Stimulated activated naive CD4-positive, alpha-beta T cell treated with Interleukin-2 at 50 U/mL for 16 hours (primary cell): Measurements from ENCODE around the gene ELMO1.

Experiments used
- DNase-seq: peaks from one replicate; lab custom pipeline; 2025; lab: John Stamatoyannopoulos, UW

The ELMO1 gene

GRCh38 chr7:36906956-36907635 is 541.6 kb downstream of the ELMO1 start:
- no peak for DNase-seq

GRCh38 chr7:36906448-36906847 is 542.2 kb downstream of the ELMO1 start:
- DNase-seq = no peak

GRCh38 chr7:36905841-36906240 is 542.8 kb downstream of the ELMO1 start:
- DNase-seq = no peak

DNA sequence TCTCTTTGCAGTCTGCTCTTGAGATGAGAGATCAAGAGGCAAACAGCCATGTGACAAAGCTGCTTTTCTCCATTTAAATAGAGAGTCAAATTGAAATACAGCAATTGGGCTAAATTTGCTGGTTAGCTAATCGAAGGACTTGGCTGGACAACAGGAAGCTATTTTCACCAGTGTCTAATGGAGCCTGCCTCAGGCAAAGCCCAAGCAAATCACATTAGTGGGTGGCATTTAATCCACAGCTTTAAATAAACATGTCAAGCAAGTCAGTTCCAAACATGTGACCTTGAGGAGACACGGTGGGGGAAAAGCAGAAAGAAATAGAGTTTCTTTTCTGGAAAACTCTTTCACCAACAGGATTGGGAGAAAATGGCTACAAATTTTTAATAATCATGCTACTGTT is 543.9 kb downstream of the ELMO1 start:
- DNase-seq = no peak

DNA sequence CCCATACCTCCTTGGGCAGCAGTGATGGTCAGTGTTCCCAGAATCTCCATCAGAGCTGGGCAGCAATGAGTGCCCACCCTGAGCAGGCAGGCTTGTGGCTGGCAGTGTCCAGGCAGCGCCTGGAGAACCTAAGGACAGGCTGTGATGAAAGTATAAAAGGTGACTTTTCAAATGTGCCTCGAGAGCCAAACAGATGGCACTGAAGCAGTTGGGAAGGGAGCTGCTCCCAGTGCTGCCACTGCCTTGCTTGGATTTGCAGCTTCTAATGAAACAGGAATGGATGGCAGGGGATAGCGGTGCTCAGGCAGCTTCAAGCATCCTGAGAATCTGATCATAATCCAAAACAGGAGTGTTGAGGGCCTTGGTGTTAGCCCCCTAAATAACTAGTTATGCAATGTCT is 544.6 kb downstream of the ELMO1 start:
- DNase-seq = no peak

GRCh38 chr7:36900988-36901710 is 547.5 kb downstream of the ELMO1 start:
- no peak for DNase-seq

DNA sequence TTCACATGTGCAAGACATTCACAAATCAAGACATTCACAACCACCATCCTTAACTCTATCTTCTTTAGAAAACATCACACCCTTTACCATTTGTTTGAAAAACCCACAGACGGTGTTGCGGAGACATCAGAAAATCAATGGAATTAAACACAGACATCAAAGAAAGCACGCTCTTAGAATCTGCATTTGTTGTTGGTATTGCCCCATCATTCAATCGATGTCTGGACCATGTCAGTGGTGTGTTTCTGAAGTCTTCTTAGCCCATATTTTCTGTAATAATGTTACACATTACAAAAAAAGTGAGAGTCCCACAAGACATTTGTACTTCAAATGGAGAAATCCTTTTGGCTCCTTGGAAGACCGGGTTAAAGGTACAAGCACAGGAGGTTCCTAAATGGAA is 550.5 kb downstream of the ELMO1 start:
- DNase-seq = no peak

GRCh38 chr7:36896956-36897590 is 551.6 kb downstream of the ELMO1 start:
- no peak for DNase-seq

DNA sequence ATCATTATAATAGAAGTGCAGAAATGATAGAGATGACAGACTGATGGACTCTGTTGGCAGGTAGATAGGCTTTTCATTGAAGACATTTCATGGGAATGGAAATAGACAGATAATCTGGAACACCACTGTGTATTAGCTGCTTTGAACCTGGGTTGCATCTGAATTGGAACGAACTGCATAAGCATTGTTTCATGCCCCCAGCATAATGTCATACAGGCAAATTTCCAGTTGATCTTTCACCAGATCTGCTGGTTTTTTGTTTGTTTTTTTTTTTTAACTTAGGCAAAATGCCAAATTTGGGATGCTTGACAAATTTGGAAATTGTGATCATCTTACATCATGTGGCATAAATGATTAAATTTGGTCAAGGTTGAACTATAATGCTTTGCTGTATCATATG is 552.2 kb downstream of the ELMO1 start:
- no peak for DNase-seq

GRCh38 chr7:36895192-36895591 is 553.5 kb downstream of the ELMO1 start:
- no peak for DNase-seq

- no peak for DNase-seq
Measured at GRCh38 chr7:36894190-36894589, 554.5 kb downstream of the ELMO1 start.

DNA sequence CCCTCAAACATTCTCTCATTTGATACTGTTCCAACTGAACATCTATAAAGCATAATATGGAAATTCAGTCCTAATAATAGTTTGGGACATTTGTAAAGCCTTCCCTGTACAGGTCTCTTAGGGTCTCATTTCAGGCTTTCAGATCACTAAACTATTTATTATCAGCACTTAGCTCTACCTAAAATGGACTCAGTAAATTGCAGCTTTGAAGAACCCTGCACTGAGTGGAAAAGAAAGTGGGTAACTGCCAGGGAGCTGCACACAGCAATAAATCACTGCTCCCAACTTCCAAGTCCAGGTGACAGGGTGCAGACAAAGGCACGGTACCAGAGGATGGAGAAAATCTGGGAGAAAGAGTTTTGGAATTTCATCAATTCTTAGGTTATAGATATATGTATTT is 559.5 kb downstream of the ELMO1 start:
- DNase-seq = no peak

GRCh38 chr7:36887969-36888368 is 560.7 kb downstream of the ELMO1 start:
- DNase-seq = no peak

DNA sequence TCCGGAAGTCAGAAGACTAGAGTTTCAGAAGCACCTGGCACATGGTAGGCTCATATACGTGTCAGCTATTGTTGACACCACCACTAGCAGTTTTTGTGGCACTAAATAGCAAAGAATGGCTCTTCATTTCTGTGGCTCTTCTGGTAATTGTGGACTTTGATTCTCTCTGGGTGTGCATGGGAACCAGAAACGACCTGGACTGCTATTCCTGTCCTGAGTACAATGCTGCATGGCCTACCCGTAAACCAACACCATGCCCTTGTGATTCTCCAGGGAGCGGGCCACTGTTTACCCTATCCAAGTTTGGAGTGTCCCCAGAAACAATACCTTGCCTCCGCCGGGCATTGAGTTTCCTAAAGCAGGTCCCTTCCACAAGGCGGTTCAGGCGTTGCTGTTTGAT is 561.4 kb downstream of the ELMO1 start:
- DNase-seq = no peak

DNA sequence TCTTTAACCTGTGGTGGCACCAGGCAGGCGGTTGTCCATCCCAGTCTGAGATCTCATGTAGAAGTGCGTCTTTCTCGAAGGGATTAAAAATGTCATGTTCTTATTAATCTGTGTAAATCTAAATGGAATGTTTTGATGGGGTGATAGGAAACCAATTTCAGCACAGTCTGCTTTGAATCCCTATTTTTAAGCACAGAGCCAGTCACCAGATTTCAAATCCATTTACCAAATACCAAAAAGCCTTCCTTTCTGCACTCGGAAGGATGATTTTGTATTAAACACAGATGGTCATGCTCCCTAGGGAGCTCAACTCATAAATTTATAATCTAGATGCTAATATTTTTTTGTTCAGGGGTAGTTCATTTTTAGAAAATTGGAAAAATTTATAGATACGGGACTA is 563.8 kb downstream of the ELMO1 start:
- no peak for DNase-seq

DNA sequence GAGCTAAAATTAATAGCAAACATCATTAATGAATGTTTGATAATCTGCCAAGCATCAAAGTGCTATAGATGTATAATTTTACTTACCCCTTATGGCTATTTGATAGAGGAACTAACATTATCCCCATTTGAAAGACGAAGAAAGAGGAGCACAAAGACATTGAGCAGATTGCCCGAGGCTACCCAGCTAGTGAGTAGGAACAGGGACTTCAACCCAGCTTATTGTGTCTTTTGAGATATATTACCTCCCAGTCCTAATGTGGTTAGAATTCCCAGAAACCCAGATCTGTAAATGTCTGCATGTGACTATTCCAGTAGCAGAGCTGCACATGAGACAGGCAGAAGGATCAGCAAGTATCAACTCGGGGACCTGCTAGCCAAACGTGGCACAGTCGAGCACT is 564.3 kb downstream of the ELMO1 start:
- no peak for DNase-seq

GRCh38 chr7:36881233-36881874 is 567.3 kb downstream of the ELMO1 start:
- DNase-seq = no peak

GRCh38 chr7:36880108-36880507 is 568.6 kb downstream of the ELMO1 start:
- DNase-seq = no peak

DNA sequence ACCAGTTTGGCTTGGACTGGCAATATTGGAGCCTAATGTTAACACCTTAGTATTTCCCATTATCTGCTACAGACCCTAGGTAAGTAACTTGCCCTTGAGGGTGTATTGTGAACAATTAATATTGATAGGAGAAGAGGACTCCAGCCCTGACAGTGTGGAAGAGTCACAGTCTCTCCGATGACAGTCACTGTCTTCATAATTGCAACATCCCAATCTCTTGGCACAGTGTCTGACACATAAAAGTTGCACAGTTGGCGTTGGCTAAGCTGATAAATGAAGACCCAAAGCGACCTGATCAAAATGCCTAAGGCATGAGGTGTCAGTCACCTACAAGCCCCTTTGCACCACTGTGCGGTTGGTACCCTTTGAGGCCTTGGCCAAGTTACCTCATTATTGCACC is 569.6 kb downstream of the ELMO1 start:
- DNase-seq = no peak

DNA sequence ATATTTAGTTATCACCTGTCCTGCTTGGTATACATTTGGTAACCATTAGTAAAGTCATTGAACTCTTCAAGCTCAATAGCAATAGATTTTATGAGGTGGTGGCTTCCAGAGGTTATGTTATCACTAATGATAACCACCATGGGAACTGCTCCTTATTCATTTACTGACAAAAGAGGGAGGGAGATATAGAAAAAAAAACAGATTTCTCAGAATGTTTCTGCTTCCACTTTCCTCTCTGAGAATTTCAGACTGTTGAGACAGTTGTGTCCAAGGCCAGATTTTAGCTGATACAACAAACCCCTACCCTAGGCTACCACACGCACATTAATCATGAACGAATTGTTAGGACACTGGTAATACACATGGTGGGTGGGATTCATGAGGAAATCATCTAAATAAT is 570.4 kb downstream of the ELMO1 start:
- DNase-seq = no peak

DNA sequence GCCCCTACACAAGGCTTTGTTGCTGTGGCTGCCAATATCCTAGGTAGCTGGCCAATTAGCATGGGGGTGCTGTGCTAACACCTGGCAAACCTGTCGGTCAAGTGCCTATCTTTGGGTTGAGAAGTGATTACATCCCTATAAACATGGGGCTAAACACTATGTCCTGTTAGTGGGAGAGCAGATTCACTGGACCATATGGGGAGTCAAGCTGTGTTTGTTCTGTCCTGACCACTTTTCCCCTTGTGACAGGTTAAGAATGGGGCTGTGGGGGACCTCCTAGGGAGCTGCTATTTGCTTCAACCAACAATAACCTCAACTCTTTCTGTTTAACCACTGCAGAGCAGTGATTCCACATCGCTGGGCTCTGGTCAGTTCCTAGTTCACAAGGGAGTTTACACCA is 572.9 kb downstream of the ELMO1 start:
- DNase-seq = no peak

DNA sequence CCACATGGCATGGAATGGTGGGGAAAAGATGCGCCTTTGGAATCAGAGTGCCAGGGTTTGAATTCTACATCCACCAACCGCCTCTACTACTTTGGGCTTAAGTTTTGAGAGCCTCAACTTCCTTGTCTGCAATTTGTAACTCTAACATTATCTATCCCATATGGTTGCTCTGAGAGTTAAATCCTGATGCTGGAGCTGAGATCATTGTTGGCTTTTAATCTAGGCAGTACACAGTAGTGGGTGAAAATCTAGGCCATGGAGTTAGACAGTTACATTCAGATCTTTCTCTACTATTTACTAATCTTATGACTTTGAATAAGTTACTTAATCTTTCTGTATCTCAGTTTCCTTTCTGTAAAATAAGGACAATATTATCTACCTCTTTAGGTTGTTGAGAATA is 574.6 kb downstream of the ELMO1 start:
- DNase-seq = no peak

- no peak for DNase-seq
Measured at GRCh38 chr7:36871863-36872262, 576.8 kb downstream of the ELMO1 start.
